ENCODE measurements around the gene RNPS1. TPM values are rescaled to one million over a fixed set of nuclear protein-coding genes. Genes with fewer than 3 reads are reported as not detected.

Gene RNPS1
- total and polyA plus RNA-seq, 2 donors (not counting 3 experiments of a cell fraction or from before 2014, with no cell fraction given), result 206 to 209 TPM

GRCh38 chr16:2275476-2276367 is 7.8 kb upstream of the RNPS1 start:
- Histone ChIP-seq H3K79me2 (ENCODE audit: control insufficient read depth, insufficient read depth, low read length) (no peaks in the 10 kb centered on the region), H3K9me3 (replicated peaks; ENCODE audit: control insufficient read depth, insufficient read depth, low read length) (no peaks in the 10 kb centered on the region), H4K20me1 (replicated peaks; ENCODE audit: control insufficient read depth, extremely low read depth, insufficient read depth, low read length) (no peaks in the 10 kb centered on the region), H3K27me3 (ENCODE audit: control insufficient read depth in 2 of 2, insufficient read depth in 2 of 2, low read length in 2 of 2) (no peaks in the 10 kb centered on the region), H2AFZ (ENCODE audit: low read depth, low read length) (no peak overlapping the region), H3K36me3 (ENCODE audit: control insufficient read depth in 2 of 2, extremely low read depth in 1 of 2, insufficient read depth in 2 of 2, low read length in 2 of 2) (peaks cover 0 to 2% of the 10 kb centered on the region in 2 experiments), H3K4me1 (ENCODE audit: control insufficient read depth, extremely low read depth, insufficient read depth, low read length) (no peaks in the 10 kb centered on the region), H3K9ac (replicated peaks; ENCODE audit: extremely low read depth, insufficient read depth, low read length) (no peak overlapping the region), H3K27ac (ENCODE audit: insufficient read depth, low read depth, low read length) (no peak overlapping the region), H3K9me1 (replicated peaks; ENCODE audit: control insufficient read depth, extremely low read depth, insufficient read depth, low read length) (no peaks in the 10 kb centered on the region), H3K4me2 (ENCODE audit: insufficient read depth, low read length) (no peak overlapping the region), H3K4me3 (replicated peaks in 1 of 3; ENCODE audit: insufficient read depth in 1 of 3, low read depth in 1 of 3, low read length in 3 of 3) (no peak overlapping the region)
- TF ChIP-seq POLR2AphosphoS5 (IDR thresholded peaks at IDR 0.05; ENCODE audit: insufficient read depth, low read depth, low read length) (no peak), POLR2A (IDR thresholded peaks at IDR 0.05; ENCODE audit: low read depth, low read length) (no peak), MYC (IDR thresholded peaks at IDR 0.05; ENCODE audit: low read depth, low read length) (no peak), JUN (IDR thresholded peaks at IDR 0.05; ENCODE audit: borderline replicate concordance, insufficient read depth, insufficient read length, low read depth) (no peak), MAX (IDR thresholded peaks at IDR 0.05; ENCODE audit: insufficient read depth, insufficient read length) (no peak), EZH2 (IDR thresholded peaks at IDR 0.05; ENCODE audit: borderline replicate concordance, low read depth, low read length, severe bottlenecking) (no peak), CTCF (IDR thresholded peaks at IDR 0.05; ENCODE audit: extremely low read depth in 1 of 2, insufficient read depth in 1 of 2, low read depth in 1 of 2, low read length in 2 of 2) (no peak), GATA2 (IDR thresholded peaks at IDR 0.05; ENCODE audit: insufficient read depth, insufficient read length, low read depth, low read length) (no peak), FOS (IDR thresholded peaks at IDR 0.05; ENCODE audit: borderline replicate concordance, insufficient read depth, low read length) (no peak)
- ChIA-PET POLR2A (no interaction called here), CTCF (interaction anchor here (1.0 kb wide), 1 partner anchor 13 kb away, joined by 3 read pairs; no protein-coding TSS in a partner anchor)
- dilution Hi-C loops (cut with MboI; ENCODE audit: extremely low pct_ligation_motif_present, low sequenced_read_pairs), result no loop called here
- no peak for DNase-seq (ENCODE audit: low read depth, low spot score)
- BruUV-seq (replicated peaks), result TSS peak; percentile 93
- intact Hi-C loops (cut with micrococcal nuclease), result no loop called here
- FAIRE-seq, result no peak

All from endothelial cell of umbilical vein (primary cell).